Epidermal melanocyte (primary cell): ENCODE data around the gene NTHL1.
"Not testable (repeated sequence)": the region's sequence is repeated elsewhere in the genome, so short reads cannot be mapped to it uniquely, and the experiment has no call there.

Source experiments
- DNase-seq: peaks from one replicate; pipeline ENCODE4 v3.0.0; 2011; ENCODE audit warnings: low spot score; ENCODE audit not compliant: insufficient read length

NTHL1 gene

DNA sequence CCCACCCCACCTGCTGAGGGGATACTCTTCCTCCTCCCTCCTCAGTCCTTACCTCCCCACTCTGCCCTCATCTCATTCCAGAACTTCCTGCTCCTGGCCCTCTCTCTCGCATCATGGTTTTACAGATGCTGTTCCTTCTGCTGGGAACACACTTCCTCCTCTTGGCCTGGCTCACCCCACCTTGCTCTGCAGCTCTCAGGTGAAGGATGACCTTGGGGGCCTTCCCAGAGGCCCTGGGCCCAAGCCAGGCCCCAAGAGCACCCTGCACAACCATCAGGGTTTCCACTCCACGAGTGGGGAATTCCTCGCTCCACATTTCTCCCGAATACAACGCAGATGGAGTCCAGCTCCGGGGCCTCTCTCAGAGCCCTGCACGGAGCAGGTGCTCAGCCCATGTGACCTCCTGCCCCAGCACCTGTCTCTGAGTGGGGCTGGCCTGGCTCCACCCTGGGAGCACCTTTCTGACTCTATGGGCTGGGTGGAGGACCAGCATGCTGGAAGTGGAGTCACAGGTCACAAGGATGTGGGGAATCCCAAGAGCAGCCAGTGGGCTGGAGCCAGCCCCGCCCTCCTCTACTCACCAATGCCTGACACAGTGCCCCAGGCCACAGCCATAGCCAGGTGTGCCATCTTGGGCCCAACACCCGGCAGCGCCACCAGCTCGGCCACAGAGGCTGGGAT lies 4.5 kb downstream of the NTHL1 start:
- no peak for DNase-seq

- DNase-seq = no peak
Measured at GRCh38 chr16:2042171-2042985, 5.3 kb downstream of the NTHL1 start.

- DNase-seq = no peak
Measured at GRCh38 chr16:2040787-2041522, 6.7 kb downstream of the NTHL1 start.

DNA sequence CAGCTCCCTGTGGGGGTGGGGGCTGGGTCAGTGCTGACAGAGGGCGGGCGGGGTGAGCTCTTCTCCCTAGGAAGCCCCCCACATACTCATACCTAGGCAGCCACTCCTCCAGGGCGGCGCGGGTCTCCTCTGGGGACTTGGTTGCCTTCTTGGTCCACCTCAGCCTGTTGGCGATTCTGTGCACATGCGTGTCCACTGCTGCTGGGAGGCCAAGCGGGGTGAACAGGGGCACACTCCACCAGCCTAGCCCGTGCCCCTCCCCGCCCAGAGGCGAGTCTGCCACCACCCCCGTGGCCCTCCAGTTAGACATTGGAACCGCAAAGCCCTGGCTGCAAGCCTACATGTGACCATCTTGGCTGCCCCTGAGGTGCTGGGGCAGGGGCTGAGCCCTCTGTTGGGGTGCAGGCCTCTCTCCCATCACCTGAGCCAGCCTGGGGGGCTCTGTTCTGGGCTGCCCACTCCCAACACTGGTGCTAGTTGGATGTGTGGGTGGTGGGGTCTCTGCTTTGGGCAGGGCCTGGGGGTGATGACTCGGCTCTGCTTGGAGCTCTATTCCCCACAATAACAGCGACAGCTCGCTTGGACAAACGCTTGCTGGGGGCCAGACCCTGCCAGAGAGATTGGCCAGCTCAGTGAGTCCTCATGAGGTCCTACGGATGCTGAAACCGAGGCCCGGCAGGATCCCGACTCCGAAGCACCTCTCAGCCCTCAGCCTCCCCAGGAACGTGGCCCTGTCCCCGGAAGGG lies 7.4 kb downstream of the NTHL1 start:
- DNase-seq = no peak

DNA sequence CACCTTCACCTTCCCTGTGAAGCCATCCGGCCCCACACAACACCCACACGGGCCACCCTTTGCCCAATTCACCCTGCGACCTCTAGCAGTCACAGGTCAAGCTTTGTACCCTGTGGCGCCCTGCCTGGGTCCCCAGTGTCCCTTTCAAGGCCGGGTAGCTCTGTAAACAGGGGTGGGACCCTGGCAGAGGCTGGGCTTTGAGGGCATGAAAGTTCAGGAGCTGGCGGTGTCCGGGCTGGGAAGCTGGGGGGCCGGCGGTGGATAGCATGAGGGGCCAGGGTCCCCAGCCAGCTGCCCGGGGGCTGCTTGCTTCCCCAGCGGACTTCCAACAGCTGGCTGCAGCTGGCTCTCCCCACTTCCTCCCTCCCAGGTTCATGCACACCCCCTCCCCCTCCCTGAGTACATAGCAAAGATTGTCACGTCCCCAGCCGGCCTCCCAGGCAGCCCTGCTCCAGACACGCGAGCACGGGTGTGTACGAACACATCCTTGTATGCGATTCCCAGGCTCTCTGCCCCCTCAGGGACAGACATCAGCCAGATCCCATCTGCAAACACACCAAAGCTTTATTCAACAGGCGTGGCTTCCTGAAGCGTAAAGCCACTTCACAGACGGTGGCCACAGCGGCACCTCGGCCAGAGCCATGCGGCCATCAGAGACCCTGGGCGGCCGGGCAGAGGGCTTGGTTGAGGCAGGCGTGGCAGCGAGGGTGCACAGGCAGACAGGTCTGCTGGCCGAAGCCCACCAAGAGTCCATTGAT lies 8.2 kb downstream of the NTHL1 start:
- peak; percentile 96 for DNase-seq

GRCh38 chr16:2038382-2039231 lies 9.0 kb downstream of the NTHL1 start:
- no peak for DNase-seq

GRCh38 chr16:2037647-2038381 lies 9.8 kb downstream of the NTHL1 start:
- DNase-seq = no peak

- DNase-seq = no peak
Measured at GRCh38 chr16:2037115-2037514, 10.5 kb downstream of the NTHL1 start.

GRCh38 chr16:2036200-2036966 lies 11.3 kb downstream of the NTHL1 start:
- DNase-seq = no peak

- no peak for DNase-seq
Measured at GRCh38 chr16:2035431-2036199, 12.0 kb downstream of the NTHL1 start.

GRCh38 chr16:2034696-2035430 lies 12.8 kb downstream of the NTHL1 start:
- no peak for DNase-seq

DNA sequence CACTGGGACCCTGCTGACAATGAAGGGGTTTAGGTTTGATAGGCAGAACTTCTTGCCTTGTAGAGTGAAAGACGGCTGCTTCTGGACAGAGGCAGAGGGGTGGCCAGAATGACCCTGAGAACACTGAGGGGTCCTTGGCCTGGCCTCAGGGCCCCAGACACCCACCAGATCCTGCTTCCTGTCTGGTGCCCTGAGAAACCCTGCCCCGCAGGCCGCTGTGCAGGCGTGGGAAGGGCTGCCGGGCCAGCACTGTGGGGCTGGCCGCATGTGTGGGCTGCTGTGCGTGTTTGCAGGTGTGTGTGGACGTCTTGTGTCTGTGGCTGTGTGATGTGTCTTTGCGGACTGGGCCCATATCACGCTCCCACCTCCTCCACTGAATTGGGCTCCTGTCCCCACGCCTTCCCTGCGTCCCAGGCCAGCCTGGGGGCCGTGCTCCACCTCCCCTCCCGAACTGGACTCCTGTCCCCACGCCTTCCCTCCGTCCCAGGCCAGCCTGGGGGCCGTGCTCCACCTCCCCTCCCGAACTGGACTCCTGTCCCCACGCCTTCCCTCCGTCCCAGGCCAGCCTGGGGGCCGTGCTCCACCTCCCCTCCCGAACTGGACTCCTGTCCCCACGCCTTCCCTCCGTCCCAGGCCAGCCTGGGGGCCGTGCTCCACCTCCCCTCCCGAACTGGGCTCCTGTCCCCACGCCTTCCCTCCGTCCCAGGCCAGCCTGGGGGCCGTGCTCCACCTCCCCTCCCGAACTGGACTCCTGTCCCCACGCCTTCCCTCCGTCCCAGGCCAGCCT lies 13.5 kb downstream of the NTHL1 start:
- DNase-seq = not testable (repeated sequence)

DNA sequence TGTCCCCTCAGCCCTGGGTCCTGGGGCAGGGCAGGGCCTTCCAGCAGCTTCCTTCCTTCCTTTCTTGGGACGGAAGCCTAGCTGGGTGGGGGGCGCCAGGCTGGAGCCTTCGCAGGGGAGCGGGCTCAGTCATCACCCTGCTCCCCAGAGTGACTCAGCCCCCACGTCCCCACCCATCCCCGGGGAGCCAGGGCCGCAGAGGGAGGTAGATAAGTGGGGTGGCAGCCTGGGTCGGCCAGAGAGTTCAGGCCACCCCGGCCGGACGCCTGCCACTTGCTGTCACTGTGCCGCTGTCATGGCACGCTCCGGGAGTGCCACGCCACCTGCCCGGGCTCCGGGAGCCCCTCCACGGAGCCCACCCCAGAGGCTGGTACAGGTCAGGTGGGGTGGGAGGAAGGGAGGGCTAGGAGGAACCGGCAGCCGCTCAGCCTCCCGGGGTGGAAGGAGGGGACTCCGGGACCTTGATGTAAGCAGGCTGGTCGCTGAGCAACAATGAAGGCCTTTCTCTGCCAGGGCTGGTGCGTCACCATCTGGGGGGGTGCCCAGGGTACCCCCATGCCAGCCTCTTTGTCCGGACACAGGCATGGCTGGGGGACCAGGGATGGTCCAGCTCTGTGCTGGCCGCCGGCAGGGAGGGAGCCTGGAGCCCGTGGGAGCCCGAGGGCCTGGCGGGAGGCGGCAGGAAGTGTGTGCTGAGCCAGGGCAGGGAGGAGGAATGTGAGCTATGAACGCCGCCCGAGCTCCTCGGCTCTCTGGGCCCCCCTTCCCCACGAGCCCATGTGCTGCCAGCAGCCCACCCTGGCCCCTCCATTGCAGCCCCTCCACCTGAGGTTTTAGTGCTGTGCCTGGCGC lies 14.4 kb downstream of the NTHL1 start:
- peak; percentile 82 for DNase-seq

GRCh38 chr16:2032285-2033056 lies 15.2 kb downstream of the NTHL1 start:
- no peak for DNase-seq
